Motor neuron (in vitro differentiated cells): ENCODE data around the gene HFE. TPM values are rescaled to one million over a fixed set of nuclear protein-coding genes. Genes with fewer than 3 reads are reported as not detected.
"Not testable (repeated sequence)": the region's sequence is repeated elsewhere in the genome, so short reads cannot be mapped to it uniquely, and the experiment has no call there.

ENCODE experiments used
- ATAC-seq, 8 experiments: fragments of 200-7000 bp; cut with Tn5 transposase; replicated peaks in 6 of 8; 2 replicates each; pipeline ENCODE4 v1.8.0; 2021; ENCODE audit warnings: mild to moderate bottlenecking in 8 of 8, moderate library complexity in 8 of 8
- H3K27ac ChIP-seq, 2 donors: fragments of 250-450 bp; sonication (Bioruptor Pico); 2 replicates each; pipeline ENCODE4 v1.9.0; 2021; ENCODE audit warnings: antibody characterized with exemption in 2 of 2, mild to moderate bottlenecking in 2 of 2, moderate library complexity in 1 of 2
- H3K4me1 ChIP-seq, 2 donors: fragments of 250-450 bp; sonication (Bioruptor Pico); replicated peaks in 1 of 2; 2 replicates each; pipeline ENCODE4 v1.6.1; 2021; ENCODE audit warnings: antibody characterized with exemption in 2 of 2, mild to moderate bottlenecking in 2 of 2, moderate library complexity in 1 of 2
- H3K4me3 ChIP-seq, 5 donors: fragments of 250-450 bp; sonication (Bioruptor Pico); 2 replicates each; pipeline ENCODE4 v1.9.0; 2021; ENCODE audit warnings: antibody characterized with exemption in 5 of 5, mild to moderate bottlenecking in 5 of 5, moderate library complexity in 4 of 5
- WGBS, 10 experiments: fragments of 450-650 bp; shearing (Covaris generic); methylation state at CpG; one replicate each; pipeline ENCODE4 v1.0.0; 2022; 5-methylcytosine and 5-hydroxymethylcytosine counted together
- in situ Hi-C, 9 experiments: fragments of 400-800 bp; cut with MboI; loops; one replicate each; pipeline ENCODE4 v1.15.0; 2021; ENCODE audit warnings: low sequenced_read_pairs in 9 of 9, low pct_unique_long_range_greater_than_20kb in 2 of 9; ENCODE audit not compliant: unreplicated experiment in 9 of 9
- total RNA-seq, 8 experiments: library from RNA; unstranded; fragments of 300-600 nt; gene quantifications; 2 replicates each; pipeline versions ENCODE4 v1.2.3 to v1.2.4, GENCODE V29; 2022

Gene HFE
- total RNA-seq, 8 experiments from 2014 or later: 0.05 to 5.8 (median 1.5) TPM

GRCh38 chr6:26104457-26105108 lies 17.4 kb downstream of the HFE start:
- in situ Hi-C loops: no loop called here
- Histone ChIP-seq H3K4me1 (peaks cover 0 to 8% of the 10 kb centered on the region in 2 donors), H3K4me3 (peak overlapping the region; percentile 39 to 53 (median 49)), H3K27ac (peak overlapping the region in 1 of 2 donors; percentile 67)
- WGBS, 10 experiments: 8 to 100% (median 74%) methylated on average over 2 to 20 of the region's 22 CpGs; no CpG with 5 or more reads in 1 of the 10 experiments
- ATAC-seq: peak in 6 of 8 experiments; percentile 3 to 30 (median 14)

- no peak for ATAC-seq
- Histone ChIP-seq H3K27ac (no peak overlapping the region), H3K4me1 (peaks cover 0 to 8% of the 10 kb centered on the region in 2 donors), H3K4me3 (no peak overlapping the region)
- 56 to 100% (median 100%) methylated on average over 1 to 6 of the region's 8 CpGs; no CpG with 5 or more reads in 1 of the 10 experiments for WGBS, 10 experiments
- in situ Hi-C loops: no loop called here
Observed at GRCh38 chr6:26105109-26105730, 18.0 kb downstream of the HFE start.

GRCh38 chr6:26105842-26106241 lies 18.6 kb downstream of the HFE start:
- H3K4me1 ChIP-seq: peaks cover 0 to 8% of the 10 kb centered on the region in 2 donors
- no peak overlapping the region for H3K4me3 ChIP-seq
- no peak for ATAC-seq
- no peak overlapping the region for H3K27ac ChIP-seq
- in situ Hi-C loops: no loop called here
- WGBS, 10 experiments: 54 to 100% (median 94%) methylated on average over 1 to 4 of the region's 4 CpGs

GRCh38 chr6:26107935-26108334 lies 20.7 kb downstream of the HFE start:
- H3K4me3 ChIP-seq: no peak overlapping the region
- 88 to 100% (median 99%) methylated on average over 1 to 16 of the region's 18 CpGs for WGBS, 10 experiments
- ATAC-seq: no peak
- in situ Hi-C loops: no loop called here
- peaks cover 0 to 8% of the 10 kb centered on the region in 2 donors for H3K4me1 ChIP-seq
- H3K27ac ChIP-seq: no peak overlapping the region

GRCh38 chr6:26109772-26110171 lies 22.5 kb downstream of the HFE start:
- Histone ChIP-seq H3K4me3 (no peak overlapping the region), H3K4me1 (no peaks in the 10 kb centered on the region), H3K27ac (no peak overlapping the region)
- WGBS, 10 experiments: 93 to 100% (median 96%) methylated on average over 1 to 6 of the region's 6 CpGs; no CpG with 5 or more reads in 5 of the 10 experiments
- ATAC-seq: no peak
- in situ Hi-C loops: no loop called here

GRCh38 chr6:26113570-26113969 lies 26.3 kb downstream of the HFE start:
- Histone ChIP-seq H3K4me3 (no peak overlapping the region), H3K4me1 (no peaks in the 10 kb centered on the region), H3K27ac (no peak overlapping the region)
- in situ Hi-C loops: no loop called here
- peak in 2 of 8 experiments; percentile 8 to 11 for ATAC-seq

GRCh38 chr6:26115226-26115625 lies 28.0 kb downstream of the HFE start:
- no peak for ATAC-seq
- in situ Hi-C loops: no loop called here
- WGBS, 10 experiments: 68 to 100% (median 93%) methylated on average over 1 to 5 of the region's 5 CpGs

GRCh38 chr6:26116267-26116666 lies 29.0 kb downstream of the HFE start:
- in situ Hi-C loops: no loop called here
- ATAC-seq: peak in 2 of 8 experiments; percentile 3 to 9
- 80 to 100% (median 97%) methylated on average over 1 to 3 of the region's 4 CpGs; no CpG with 5 or more reads in 2 of the 10 experiments for WGBS, 10 experiments
- peaks cover 0 to 5% of the 10 kb centered on the region in 2 donors for H3K4me1 ChIP-seq
- no peak overlapping the region for H3K27ac ChIP-seq
- H3K4me3 ChIP-seq: no peak overlapping the region

More at GRCh38 chr6:26115226-26115625, 28.0 kb downstream of the HFE start:
- H3K4me3 ChIP-seq: no peak overlapping the region
- no peaks in the 10 kb centered on the region for H3K4me1 ChIP-seq
- H3K27ac ChIP-seq: no peak overlapping the region

- in situ Hi-C loops: no loop called here
- Histone ChIP-seq H3K4me3 (no peak overlapping the region), H3K4me1 (peaks cover 8 to 11% of the 10 kb centered on the region in 2 donors), H3K27ac (no peak overlapping the region)
- ATAC-seq: no peak
- WGBS, 10 experiments: 62 to 100% (median 82%) methylated on average over 1 to 7 of the region's 7 CpGs
Observed at GRCh38 chr6:26118999-26119398, 31.8 kb downstream of the HFE start.

GRCh38 chr6:26120115-26120514 lies 32.9 kb downstream of the HFE start:
- 80 to 100% (median 99%) methylated on average over 2 to 7 of the region's 8 CpGs for WGBS, 10 experiments
- H3K4me3 ChIP-seq, ATAC-seq, H3K27ac ChIP-seq: not testable (repeated sequence)
- peaks cover 8 to 11% of the 10 kb centered on the region in 2 donors for H3K4me1 ChIP-seq
- in situ Hi-C loops: loop anchor here in 1 of 9 experiments (10.0 kb wide), 1 partner anchor 75 kb away; a partner anchor contains a TSS

GRCh38 chr6:26120807-26121140 lies 33.5 kb downstream of the HFE start:
- Histone ChIP-seq H3K4me3 (no peak overlapping the region), H3K27ac (peak overlapping the region in 1 of 2 donors; percentile 18), H3K4me1 (peaks cover 8 to 11% of the 10 kb centered on the region in 2 donors)
- 60 to 92% (median 75%) methylated on average over 2 to 3 of the region's 3 CpGs; no CpG with 5 or more reads in 1 of the 10 experiments for whole genome bisulfite sequencing, 10 experiments
- no peak for ATAC-seq
- in situ Hi-C loops: loop anchor here in 1 of 9 experiments (10.0 kb wide), 1 partner anchor 74 kb away; a partner anchor contains a TSS

GRCh38 chr6:26121141-26122004 lies 34.1 kb downstream of the HFE start:
- H3K27ac ChIP-seq: peak overlapping the region in 1 of 2 donors; percentile 83
- in situ Hi-C loops: loop anchor here in 1 of 9 experiments (10.0 kb wide), 1 partner anchor 73 kb away; a partner anchor contains a TSS
- H3K4me1 ChIP-seq: peaks cover 8 to 11% of the 10 kb centered on the region in 2 donors
- 70 to 97% (median 90%) methylated on average over 2 to 17 of the region's 18 CpGs; no CpG with 5 or more reads in 1 of the 10 experiments for WGBS, 10 experiments
- no peak for ATAC-seq
- no peak overlapping the region for H3K4me3 ChIP-seq

- Histone ChIP-seq H3K4me3 (peak overlapping the region; percentile 75 to 97 (median 88)), H3K27ac (peak overlapping the region; percentile 83 to 90), H3K4me1 (peaks cover 8 to 11% of the 10 kb centered on the region in 2 donors)
- WGBS, 10 experiments: 11 to 98% (median 40%) methylated on average over 1 to 4 of the region's 4 CpGs; no CpG with 5 or more reads in 1 of the 10 experiments
- no peak for ATAC-seq
- in situ Hi-C loops: loop anchor here in 1 of 9 experiments (10.0 kb wide), 1 partner anchor 73 kb away; a partner anchor contains a TSS
Observed at GRCh38 chr6:26122005-26122388, 34.8 kb downstream of the HFE start.
